Activated CD8-positive, alpha-beta memory T cell treated with anti-CD3 and anti-CD28 coated beads for 1 hour (primary cell): Measurements from ENCODE around the gene RASGEF1C.

ENCODE experiments used
- DNase-seq, 2 donors: peaks; one replicate each; pipeline ENCODE4 v3.0.0-alpha.2; 2020; ENCODE audit warnings: low read depth in 1 of 2; ENCODE audit errors: extremely low read depth in 1 of 2

Gene RASGEF1C

GRCh38 chr5:180187767-180188166, 21.2 kb downstream of the RASGEF1C start:
- no peak for DNase-seq

GRCh38 chr5:180180846-180181245, 28.2 kb downstream of the RASGEF1C start:
- no peak for DNase-seq

DNA sequence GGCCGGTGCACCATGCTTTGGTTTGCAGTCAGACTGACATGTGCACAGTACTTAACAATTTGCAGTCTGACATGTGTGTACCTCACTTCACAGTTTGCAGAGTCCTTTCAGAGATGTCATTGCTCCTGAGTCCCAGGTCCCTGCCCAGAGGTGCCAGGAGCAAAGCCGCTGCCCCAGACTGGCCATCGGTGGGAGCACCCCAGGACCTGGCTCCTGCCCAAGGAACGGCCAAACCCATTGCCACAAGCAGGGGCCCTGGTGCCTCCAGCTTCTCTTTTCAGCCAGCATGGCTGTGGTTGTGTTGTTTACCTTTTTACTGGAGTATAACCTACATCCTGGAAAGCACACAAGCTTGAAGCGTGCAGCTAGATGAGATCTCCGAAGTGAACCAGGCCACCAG, 28.6 kb downstream of the RASGEF1C start:
- DNase-seq: no peak

DNA sequence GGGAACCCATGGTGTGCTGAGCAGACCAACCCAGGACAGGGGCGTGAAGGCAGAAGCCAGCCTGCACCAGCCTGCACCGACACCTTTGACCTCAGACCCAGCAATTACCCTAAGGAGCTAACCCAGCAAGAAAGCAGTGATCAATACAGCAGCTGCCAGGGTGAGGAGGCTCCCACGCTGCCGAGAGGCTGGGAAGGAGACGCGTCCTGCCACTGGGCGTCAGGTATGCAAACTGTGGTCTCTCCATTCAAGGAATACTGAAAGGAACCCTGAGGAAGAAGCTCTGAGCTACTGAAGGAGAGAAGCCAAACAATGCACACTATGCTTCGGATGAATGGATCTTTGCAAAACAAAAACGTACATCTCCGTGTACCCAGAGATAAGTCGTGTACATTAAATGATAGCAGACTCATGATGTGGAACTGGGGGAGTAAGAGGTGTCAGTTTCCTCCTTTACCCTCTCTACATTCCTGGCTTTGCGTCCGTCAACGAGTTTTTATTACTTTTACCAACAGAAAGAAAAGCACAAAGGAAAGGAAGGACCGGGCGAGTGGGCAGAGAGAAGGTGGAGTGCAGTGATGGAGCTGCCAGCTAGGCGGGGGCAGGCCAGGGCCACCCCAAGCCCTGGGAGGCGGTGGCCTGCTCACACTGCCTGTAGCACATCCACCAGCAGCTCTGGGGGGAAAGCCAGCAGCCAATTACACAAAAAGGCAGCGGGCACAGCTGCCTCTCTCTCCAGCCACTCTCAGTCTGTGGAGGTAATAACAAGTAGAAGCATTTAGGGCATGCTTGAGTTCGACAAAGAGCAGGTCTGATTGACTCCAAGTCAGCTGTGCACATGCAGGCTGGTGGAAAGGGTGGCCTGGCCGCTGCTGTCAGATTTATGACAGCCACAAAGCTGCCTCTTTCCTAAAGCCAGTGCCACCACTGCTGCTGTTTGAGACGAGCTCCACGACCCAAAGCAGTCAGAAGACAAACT, 29.3 kb downstream of the RASGEF1C start:
- DNase-seq: no peak

DNA sequence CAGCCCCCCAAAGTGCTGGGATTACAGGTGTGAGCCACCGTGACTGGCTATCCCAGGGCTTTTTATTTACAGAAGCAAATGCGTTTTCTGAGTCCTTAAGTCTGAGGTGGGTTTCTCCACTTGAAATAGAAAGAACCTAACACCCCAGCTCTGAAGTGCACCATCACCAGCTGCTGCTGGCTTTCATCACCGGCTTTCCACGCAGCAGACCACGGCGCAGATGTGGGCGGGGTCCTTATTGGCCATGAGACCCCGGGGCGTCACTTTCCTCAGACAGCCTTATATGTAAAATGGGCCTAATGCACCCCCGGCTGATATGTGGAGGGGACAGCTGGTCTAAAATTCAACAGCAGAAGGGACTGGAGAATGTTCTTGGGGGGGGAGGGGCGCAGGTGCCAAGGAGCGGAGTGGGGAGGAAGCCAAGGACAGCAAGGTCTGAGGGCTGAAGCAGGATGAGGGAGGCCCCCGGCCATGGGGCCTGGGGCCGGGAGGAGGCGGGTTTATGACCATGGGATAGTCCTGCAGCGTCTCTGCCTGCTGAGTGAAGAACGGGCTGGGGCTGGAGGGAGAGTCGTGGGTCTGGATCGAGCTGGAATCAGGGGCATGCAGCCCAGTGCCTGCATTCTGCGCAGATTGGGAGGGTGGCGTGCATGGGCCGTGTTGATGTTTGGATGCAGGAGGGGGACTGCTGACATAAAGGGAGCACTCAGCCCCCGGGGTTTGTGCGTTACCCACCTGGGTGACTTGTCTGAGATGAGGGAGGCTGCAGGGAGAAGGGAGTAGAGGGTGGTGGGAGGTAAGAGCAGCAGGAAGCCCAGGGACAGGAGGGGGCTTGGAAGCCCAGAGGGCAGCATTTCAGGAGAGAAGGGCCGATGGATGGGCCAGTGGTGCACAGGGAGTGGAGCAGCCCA, 30.2 kb downstream of the RASGEF1C start:
- no peak for DNase-seq

DNA sequence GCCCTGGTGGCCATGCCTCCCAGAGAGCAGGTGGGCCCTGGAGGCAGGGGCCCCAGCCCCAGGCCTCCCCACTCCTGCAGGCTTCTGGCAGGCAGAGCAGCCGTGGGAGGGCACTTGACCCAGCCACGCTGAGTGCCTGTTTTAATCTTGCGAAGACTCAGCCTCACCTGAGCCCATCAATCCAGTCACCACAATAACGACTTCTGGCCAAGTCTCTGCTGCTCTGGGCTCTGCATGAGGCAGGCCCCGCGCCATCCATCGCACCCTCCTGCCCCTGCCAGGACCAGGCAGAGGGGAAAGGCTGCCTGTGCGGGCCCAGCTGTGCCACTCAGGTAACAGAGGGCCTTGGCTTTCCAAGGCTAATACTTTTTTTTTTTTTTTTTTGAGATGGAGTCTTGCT, 32.8 kb downstream of the RASGEF1C start:
- no peak for DNase-seq

- DNase-seq: no peak
Measured at GRCh38 chr5:180175015-180175431, 34.0 kb downstream of the RASGEF1C start.

DNA sequence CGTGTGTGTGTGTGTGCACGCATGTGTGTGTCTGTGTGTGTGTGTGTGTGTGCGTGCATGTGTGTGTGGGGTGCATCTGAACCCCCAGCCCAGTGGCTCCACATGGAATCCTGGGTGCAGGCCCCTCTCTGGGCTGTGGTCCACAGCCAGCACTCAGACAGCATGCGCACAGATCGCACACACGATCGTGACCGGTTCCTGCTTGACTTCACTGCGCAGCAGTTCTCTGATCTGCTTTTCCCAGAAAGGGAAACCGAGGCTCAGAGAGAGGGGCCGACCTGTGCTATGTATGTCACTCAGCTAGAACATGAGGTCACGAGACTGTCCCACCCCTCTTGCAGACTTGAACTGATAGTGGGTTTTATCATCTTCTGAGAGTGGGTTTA, 34.4 kb downstream of the RASGEF1C start:
- no peak for DNase-seq

- DNase-seq: no peak
Measured at GRCh38 chr5:180173875-180174586, 35.0 kb downstream of the RASGEF1C start.

- DNase-seq: no peak
Measured at GRCh38 chr5:180173198-180173544, 35.8 kb downstream of the RASGEF1C start.

DNA sequence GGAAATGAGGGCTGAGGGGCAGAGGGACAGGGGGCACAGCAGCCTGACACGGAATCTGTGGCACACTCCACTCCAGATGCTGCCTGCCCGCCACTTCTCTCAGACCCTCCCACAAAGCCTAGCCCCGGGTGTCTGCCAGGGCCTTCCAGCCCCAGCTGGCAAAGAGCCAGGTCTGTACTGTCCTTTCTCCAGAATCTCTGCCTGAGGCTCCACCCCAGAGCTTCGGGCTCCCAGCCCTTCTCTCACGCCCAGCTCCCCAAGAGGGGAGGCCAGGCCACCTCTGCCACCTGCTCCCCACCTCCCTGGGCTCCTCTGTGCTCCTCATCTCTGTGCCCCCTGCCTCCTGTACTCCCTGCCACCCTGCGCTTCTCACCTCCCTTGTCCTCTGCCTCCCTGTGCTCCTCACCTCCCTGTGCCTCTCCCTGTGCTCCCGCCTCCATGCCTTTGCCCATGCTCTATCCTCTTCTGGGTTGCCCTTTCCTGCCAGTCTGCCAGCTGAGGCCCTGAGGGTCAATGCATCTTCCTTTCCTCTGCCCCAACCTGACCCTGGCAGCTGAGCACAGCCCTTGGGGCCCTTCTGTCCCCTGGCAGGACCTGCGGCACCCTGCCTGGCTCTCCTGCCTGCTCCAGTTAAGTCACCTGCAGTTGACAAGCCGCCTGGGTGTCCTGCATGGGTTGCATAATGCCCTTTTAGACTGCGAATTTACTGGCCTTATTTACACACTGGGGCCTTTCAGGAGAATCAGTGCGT, 36.4 kb downstream of the RASGEF1C start:
- DNase-seq: no peak

GRCh38 chr5:180171568-180172094, 37.4 kb downstream of the RASGEF1C start:
- no peak for DNase-seq

GRCh38 chr5:180170810-180171567, 38.0 kb downstream of the RASGEF1C start:
- DNase-seq: no peak

- no peak for DNase-seq
Measured at GRCh38 chr5:180170106-180170809, 38.8 kb downstream of the RASGEF1C start.

DNA sequence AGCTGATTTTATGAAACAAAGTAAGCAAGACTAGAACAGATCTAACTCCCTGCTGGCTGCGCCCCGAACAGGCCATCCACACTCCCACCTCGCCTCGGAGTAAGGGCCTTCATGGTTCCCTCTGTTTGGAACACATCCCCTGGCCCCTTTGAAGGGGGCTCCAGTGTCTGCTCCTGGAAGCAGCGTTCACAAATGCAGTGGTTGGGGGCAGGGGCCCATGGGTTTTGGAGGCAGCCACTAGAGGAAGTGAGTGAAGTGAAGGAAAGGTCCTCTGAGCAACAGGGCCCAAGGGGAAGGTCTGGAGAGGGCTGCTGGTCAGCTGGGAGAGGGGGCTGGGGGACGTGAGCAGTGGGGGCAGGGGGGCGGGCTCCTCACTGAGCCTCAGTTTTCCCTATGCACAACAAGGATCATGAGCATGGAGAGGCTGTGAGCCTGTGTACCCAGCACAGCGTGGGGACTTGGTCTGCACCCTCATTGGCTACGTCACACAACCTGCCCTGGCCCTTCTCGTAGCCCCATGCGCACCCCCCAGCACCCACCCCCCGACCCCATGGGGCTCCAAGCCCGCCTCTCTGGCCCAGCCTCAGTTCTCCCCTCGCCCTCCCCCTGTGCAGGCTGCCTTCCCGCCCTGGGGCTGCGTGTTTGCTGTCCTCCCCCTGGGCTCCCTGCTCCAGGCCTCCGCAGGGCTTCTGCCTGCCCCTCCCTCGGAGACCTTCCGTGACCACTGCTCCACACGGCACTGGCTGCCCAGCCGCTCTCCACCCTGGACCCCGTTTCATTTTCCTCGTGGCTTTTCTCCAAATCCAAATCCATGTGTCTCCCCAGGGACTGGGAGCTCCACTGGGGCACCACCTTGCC, 39.5 kb downstream of the RASGEF1C start:
- DNase-seq: no peak

- no peak for DNase-seq
Measured at GRCh38 chr5:180168758-180169157, 40.3 kb downstream of the RASGEF1C start.

DNA sequence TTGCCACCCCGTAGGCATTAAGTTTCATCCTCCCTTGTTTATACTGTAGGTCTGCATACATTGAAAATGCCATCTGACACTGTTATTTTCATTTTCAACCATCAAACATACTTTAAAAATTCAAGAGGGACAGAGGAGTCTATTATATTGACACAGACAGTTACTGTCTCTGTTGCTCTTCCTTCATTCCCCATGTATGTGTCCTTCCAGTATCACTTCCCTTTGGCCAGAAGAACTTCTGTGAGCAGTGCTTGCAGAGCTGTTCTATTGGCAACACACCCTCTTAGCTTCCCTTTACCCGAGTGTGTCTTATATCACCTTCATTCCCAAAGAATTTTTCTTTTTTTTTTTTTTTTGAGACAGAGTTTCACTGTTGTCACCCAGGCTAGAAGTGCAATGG, 42.8 kb downstream of the RASGEF1C start:
- no peak for DNase-seq

DNA sequence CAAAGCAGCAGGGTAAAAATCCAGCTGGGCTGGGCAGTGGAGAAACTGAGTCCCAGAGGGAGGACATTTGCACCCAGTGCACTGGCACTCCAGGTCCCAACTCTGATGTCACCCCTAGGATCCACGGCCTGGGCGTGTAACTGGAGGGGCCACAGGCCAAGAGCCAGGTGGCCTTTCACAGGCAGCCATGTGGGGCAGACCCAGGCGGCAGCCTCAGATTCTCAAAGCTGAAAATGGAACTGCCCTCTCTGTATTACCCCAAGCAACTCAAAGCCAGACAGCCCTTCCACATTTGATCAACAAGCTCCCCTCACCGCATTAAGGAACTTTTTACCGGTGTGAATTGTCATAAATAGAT, 46.7 kb downstream of the RASGEF1C start:
- DNase-seq: no peak
